ENCODE data around the gene TIMM29. TPM values are rescaled to one million over a fixed set of nuclear protein-coding genes. Genes with fewer than 3 reads are reported as not detected.
A peak's percentile ranks its signal among the peaks of the same experiment; 100 is the strongest.

Gene TIMM29
- total RNA-seq, 1 experiment from 2014 or later = 23.4 TPM

DNA sequence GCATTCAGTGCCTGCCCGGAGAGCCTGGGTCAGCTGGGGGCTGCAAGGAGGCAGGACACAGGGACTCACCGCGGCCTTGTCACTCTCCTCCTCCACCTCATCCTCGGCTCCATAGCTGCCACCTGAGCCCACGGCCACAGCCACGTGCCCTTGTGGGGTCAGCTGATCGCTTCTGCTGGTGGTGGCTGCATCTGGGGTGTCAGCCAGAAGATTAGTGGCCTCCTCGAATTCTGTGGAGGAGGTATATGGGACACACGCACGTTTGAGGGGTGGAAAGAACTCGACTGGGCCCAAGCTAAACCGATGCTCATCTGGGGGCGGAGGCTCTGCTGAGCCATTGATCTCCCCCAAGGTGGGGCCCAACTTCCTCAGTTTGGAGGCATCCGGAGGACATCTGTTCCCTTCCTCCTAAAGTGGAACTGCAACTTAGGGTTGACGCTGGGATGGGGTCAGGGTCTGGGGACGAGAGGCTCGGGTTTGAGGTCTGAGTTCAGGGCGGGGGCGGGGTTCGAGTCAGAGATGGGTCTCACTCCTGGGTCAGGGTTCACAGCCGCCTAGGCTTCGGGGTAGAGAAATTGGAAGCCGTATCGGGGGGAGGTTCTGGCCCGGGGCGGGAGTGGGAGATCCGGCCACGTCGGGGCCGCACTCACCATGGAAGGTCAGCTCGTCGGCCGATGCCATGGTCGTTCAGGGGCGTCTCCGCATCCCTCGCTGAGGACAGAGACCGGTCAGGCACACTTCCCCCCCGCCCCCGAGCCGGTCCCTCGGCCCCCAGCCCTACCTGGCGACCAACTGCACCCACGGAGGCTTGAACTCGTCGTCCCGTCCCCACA is 665 bp upstream of the TIMM29 start:
- peak overlapping the region; percentile 36 for H3K9ac ChIP-seq (ENCODE audit: extremely low read depth, insufficient read length, low read length)
- Mint-ChIP-seq H3K27ac (peak overlapping the region; percentile 36 to 92 (median 61); a peak in 5 of 7 replicates), H3K27me3 (ENCODE audit: low read depth) (peaks cover 2% of the 10 kb centered on the region; the same call in 1 of the 2 replicates), H3K36me3 (ENCODE audit: insufficient read depth in 1 of 3, low read depth in 3 of 3) (peaks cover 7 to 41% (median 38%) of the 10 kb centered on the region in 3 experiments; a peak in 6 of 7 replicates), H3K9me3 (no peaks in the 10 kb centered on the region), H3K4me1 (peaks cover 12 to 17% of the 10 kb centered on the region in 2 experiments), H3K4me3 (peak overlapping the region; percentile 93 to 94)
- no peaks in the 10 kb centered on the region for H3K9me3 ChIP-seq (ENCODE audit: control insufficient read depth, low read depth, low read length)
- peak overlapping the region; percentile 72 for H3K4me2 ChIP-seq (ENCODE audit: insufficient read depth, insufficient read length, low read length)
- H3K79me2 ChIP-seq (ENCODE audit: insufficient read depth, low read length) = peaks cover 4% of the 10 kb centered on the region; the same call in 1 of the 2 replicates
- no peak overlapping the region for H4K5ac ChIP-seq (ENCODE audit: insufficient read length, low read depth, low read length)
- H3K23me2 ChIP-seq (ENCODE audit: insufficient read length, low read depth, low read length, poor library complexity, severe bottlenecking) = peaks cover 14% of the 10 kb centered on the region
- H3K18ac ChIP-seq (ENCODE audit: insufficient read length, low read depth, low read length) = no peak overlapping the region
- H2AFZ ChIP-seq (ENCODE audit: low read length) = no peak overlapping the region
- no peak overlapping the region for H4K91ac ChIP-seq (ENCODE audit: insufficient read length, low read depth, low read length)
- no peak for DNase-seq
- no peak overlapping the region for H3T11ph ChIP-seq (ENCODE audit: low read length)
- no peak overlapping the region for H3K27ac ChIP-seq (ENCODE audit: insufficient read length, low read depth, low read length)
- H3K4ac ChIP-seq (ENCODE audit: low read depth, low read length) = no peak overlapping the region
- H2BK120ac ChIP-seq (ENCODE audit: low read depth, low read length, poor library complexity, severe bottlenecking) = no peak overlapping the region
- H3K56ac ChIP-seq (ENCODE audit: insufficient read length, low read depth, low read length) = no peak overlapping the region
- H2BK5ac ChIP-seq (ENCODE audit: insufficient read length, low read length) = no peak overlapping the region
- no peak overlapping the region for H3K23ac ChIP-seq (ENCODE audit: insufficient read length, low read depth, low read length)
- TF ChIP-seq, protein P1, sequence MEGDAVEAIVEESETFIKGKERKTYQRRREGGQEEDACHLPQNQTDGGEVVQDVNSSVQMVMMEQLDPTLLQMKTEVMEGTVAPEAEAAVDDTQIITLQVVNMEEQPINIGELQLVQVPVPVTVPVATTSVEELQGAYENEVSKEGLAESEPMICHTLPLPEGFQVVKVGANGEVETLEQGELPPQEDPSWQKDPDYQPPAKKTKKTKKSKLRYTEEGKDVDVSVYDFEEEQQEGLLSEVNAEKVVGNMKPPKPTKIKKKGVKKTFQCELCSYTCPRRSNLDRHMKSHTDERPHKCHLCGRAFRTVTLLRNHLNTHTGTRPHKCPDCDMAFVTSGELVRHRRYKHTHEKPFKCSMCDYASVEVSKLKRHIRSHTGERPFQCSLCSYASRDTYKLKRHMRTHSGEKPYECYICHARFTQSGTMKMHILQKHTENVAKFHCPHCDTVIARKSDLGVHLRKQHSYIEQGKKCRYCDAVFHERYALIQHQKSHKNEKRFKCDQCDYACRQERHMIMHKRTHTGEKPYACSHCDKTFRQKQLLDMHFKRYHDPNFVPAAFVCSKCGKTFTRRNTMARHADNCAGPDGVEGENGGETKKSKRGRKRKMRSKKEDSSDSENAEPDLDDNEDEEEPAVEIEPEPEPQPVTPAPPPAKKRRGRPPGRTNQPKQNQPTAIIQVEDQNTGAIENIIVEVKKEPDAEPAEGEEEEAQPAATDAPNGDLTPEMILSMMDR (conservative IDR thresholded peaks at IDR 0.05) = no peak
- no CpG with 5 or more reads among the region's 47 CpGs for WGBS (ENCODE audit: extremely low coverage, insufficient read length, low lambda C conversion rate)
- H2BK20ac ChIP-seq (ENCODE audit: low read depth, low read length, poor library complexity, severe bottlenecking) = no peak overlapping the region
- no peak overlapping the region for H4K8ac ChIP-seq (replicated peaks; ENCODE audit: insufficient read length, low read depth, low read length)
- no peak overlapping the region for H2AK5ac ChIP-seq (ENCODE audit: insufficient read length, low read length)
- H3K79me1 ChIP-seq (ENCODE audit: insufficient read depth, low read depth, low read length, poor library complexity, severe bottlenecking) = no peaks in the 10 kb centered on the region
- no peaks in the 10 kb centered on the region for H4K20me1 ChIP-seq (ENCODE audit: control insufficient read depth, insufficient read depth, insufficient read length)
- H3K4me1 ChIP-seq (ENCODE audit: insufficient read depth, low read length) = no peaks in the 10 kb centered on the region
- no peak overlapping the region for H2BK12ac ChIP-seq (ENCODE audit: insufficient read length, low read depth, low read length)
- H3K27me3 ChIP-seq (ENCODE audit: insufficient read depth, low read length) = no peaks in the 10 kb centered on the region
- no peak overlapping the region for H3K14ac ChIP-seq (ENCODE audit: insufficient read depth, low read length)
- no peak overlapping the region for H2BK15ac ChIP-seq (ENCODE audit: low read depth, low read length)
